A673 (cell line): ENCODE results near the gene TEAD1.

ENCODE experiments used
- EZH2 ChIP-seq: fragments of 200-600 bp; sonication (generic); IDR thresholded peaks from 2 replicates; pipeline ENCODE4 v1.6.1; 2017; ENCODE audit warnings: borderline replicate concordance, low read depth, mild to moderate bottlenecking, mixed read lengths, antibody characterized with exemption, low read length; ENCODE audit not compliant: poor library complexity, severe bottlenecking
- TF ChIP-seq, protein P1 (sequence below): fragments of 300-800, 200-600 bp; sonication (generic); conservative IDR thresholded peaks from 2 replicates; pipeline ENCODE4 v1.5.1; 2017; ENCODE audit warnings: low read depth, mild to moderate bottlenecking, antibody characterized with exemption, low read length, moderate library complexity, mixed read lengths

DNA sequence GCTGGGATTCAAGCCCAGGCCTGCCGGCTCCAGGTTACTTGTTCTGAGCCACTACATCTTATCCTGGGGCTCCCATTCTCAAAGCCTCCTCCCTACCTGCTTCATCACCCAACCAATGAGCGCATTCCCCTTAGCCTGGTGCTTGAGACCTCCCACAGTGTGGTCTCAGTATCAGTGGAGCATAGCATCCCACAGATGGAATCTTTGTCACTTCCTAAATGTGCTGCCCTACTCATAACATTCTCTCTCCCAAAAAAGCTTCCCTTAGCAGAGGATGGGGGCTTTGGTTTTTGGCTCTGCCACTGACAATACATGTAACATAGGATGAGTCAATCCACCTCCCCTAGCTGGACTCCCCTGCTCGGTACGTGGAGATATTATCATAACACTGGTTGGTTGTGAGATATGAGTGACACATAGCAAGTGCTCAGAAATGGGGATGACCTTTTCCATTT, 28.8 kb downstream of the TEAD1 start:
- TF ChIP-seq, protein P1, sequence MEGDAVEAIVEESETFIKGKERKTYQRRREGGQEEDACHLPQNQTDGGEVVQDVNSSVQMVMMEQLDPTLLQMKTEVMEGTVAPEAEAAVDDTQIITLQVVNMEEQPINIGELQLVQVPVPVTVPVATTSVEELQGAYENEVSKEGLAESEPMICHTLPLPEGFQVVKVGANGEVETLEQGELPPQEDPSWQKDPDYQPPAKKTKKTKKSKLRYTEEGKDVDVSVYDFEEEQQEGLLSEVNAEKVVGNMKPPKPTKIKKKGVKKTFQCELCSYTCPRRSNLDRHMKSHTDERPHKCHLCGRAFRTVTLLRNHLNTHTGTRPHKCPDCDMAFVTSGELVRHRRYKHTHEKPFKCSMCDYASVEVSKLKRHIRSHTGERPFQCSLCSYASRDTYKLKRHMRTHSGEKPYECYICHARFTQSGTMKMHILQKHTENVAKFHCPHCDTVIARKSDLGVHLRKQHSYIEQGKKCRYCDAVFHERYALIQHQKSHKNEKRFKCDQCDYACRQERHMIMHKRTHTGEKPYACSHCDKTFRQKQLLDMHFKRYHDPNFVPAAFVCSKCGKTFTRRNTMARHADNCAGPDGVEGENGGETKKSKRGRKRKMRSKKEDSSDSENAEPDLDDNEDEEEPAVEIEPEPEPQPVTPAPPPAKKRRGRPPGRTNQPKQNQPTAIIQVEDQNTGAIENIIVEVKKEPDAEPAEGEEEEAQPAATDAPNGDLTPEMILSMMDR = no peak
- no peak for TF ChIP-seq EZH2
